GM12878 (cell line): ENCODE data around the gene CMAS. TPM values are rescaled to one million over a fixed set of nuclear protein-coding genes. Genes with fewer than 3 reads are reported as not detected.

Experiments
- ATAC-seq: fragments of 200-7000 bp; cut with Tn5 transposase; 3 replicates; pipeline ENCODE4 v1.9.1; 2020; ENCODE audit warnings: mild to moderate bottlenecking, moderate library complexity
- BruUV-seq: library from RNA; stranded (reverse); fragments of 400-500 nt; replicated peaks from 2 replicates; lab custom pipeline; 2021; lab: Mats Ljungman, UMichigan
- CTCF ChIA-PET: fragments of 300-600 bp; sonication (Branson Sonifier 250); formaldehyde crosslinking; extraction: SDS; loops from one replicate; lab custom pipeline; 2021; ENCODE audit warnings: inconsistent platforms; lab: Yijun Ruan, JAX
- POLR2A ChIA-PET: fragments of 350-600 bp; formaldehyde crosslinking; extraction: SDS; loops from one replicate; lab custom pipeline; 2021; ENCODE audit warnings: inconsistent platforms; lab: Charles Lee
- RAD21 ChIA-PET: fragments of 300-600 bp; sonication (Branson Sonifier 250); formaldehyde crosslinking; loops from one replicate; lab custom pipeline; 2023; ENCODE audit warnings: antibody characterized with exemption; ENCODE audit not compliant: unreplicated experiment; lab: Charles Lee
- SMC1A ChIA-PET: fragments of 300-600 bp; sonication (Branson Sonifier 250); formaldehyde crosslinking; loops from one replicate; lab custom pipeline; 2023; ENCODE audit not compliant: unreplicated experiment, uncharacterized antibody; lab: Charles Lee
- DNase-seq: peaks from one replicate; pipeline ENCODE4 v3.0.0-alpha.2; 2011; ENCODE audit warnings: low read depth, low spot score
- FAIRE-seq: peaks from 3 replicates; lab custom pipeline; 2011; peaks lifted over from hg19 to GRCh38; lab: Jason Lieb, UNC
- H2AFZ ChIP-seq: 2 replicates; pipeline ENCODE4 v1.6.0; 2011; ENCODE audit warnings: low read depth, low read length, control low read depth; ENCODE audit not compliant: control insufficient read depth
- H3K27ac ChIP-seq: 2 replicates; pipeline ENCODE4 v1.5.1; 2011; ENCODE audit warnings: control low read depth; ENCODE audit not compliant: control insufficient read depth, insufficient read depth
- H3K27me3 ChIP-seq, 2 experiments: replicated peaks in 1 of 2; 2 replicates each; pipeline versions ENCODE4 v1.6.0 to v1.6.1; 2011; ENCODE audit warnings: low read length in 1 of 2; ENCODE audit not compliant: control insufficient read depth in 2 of 2, insufficient read depth in 2 of 2
- H3K36me3 ChIP-seq, 2 experiments: 2 replicates each; pipeline ENCODE4 v1.5.1; 2011; ENCODE audit warnings: low read length in 1 of 2; ENCODE audit not compliant: control insufficient read depth in 2 of 2, insufficient read depth in 2 of 2
- H3K4me1 ChIP-seq: 2 replicates; pipeline ENCODE4 v1.6.1; 2011; ENCODE audit warnings: mild to moderate bottlenecking, low read length, moderate library complexity, mixed read lengths; ENCODE audit not compliant: control insufficient read depth, insufficient read depth
- H3K4me2 ChIP-seq: 2 replicates; pipeline ENCODE4 v1.6.0; 2011; ENCODE audit warnings: control low read depth; ENCODE audit not compliant: control insufficient read depth, insufficient read depth
- H3K4me3 ChIP-seq: fragments of 200-600 bp; sonication (generic); 2 replicates; pipeline ENCODE4 v1.5.1; 2016
- H3K79me2 ChIP-seq: 2 replicates; pipeline ENCODE4 v1.6.0; 2011; ENCODE audit warnings: low read length; ENCODE audit not compliant: control insufficient read depth, insufficient read depth
- H3K9ac ChIP-seq: 2 replicates; pipeline ENCODE4 v1.8.0; 2011; ENCODE audit warnings: low read length, control low read depth, mixed read lengths; ENCODE audit not compliant: control insufficient read depth, insufficient read depth
- H3K9me3 ChIP-seq: replicated peaks from 3 replicates; pipeline ENCODE4 v1.5.1; 2011; ENCODE audit warnings: mild to moderate bottlenecking, low read length; ENCODE audit not compliant: control insufficient read depth, insufficient read depth
- H4K20me1 ChIP-seq: 2 replicates; pipeline ENCODE4 v1.6.0; 2011; ENCODE audit not compliant: control insufficient read depth, insufficient read depth
- CHD1 ChIP-seq: IDR thresholded peaks from 2 replicates; pipeline ENCODE4 v1.6.1; 2012; ENCODE audit warnings: low read depth, low read length, improper control_type of control experiment
- NR2F1 ChIP-seq: fragments of 450-650 bp; conservative IDR thresholded peaks from 2 replicates; pipeline ENCODE4 v1.6.1; 2017; ENCODE audit warnings: mild to moderate bottlenecking
- POLR2AphosphoS5 ChIP-seq: IDR thresholded peaks from 2 replicates; pipeline ENCODE4 v1.6.1; 2011; ENCODE audit warnings: mild to moderate bottlenecking, low read length, inconsistent platforms
- RB1 ChIP-seq: fragments of 450-650 bp; formaldehyde crosslinking; IDR thresholded peaks from 2 replicates; pipeline ENCODE4 v1.6.1; 2017; ENCODE audit warnings: mild to moderate bottlenecking, borderline replicate concordance
- WGBS: methylation state at CpG from one replicate; pipeline ENCODE4 v1.1.6; 2016; ENCODE audit warnings: low lambda C conversion rate; ENCODE audit not compliant: insufficient replicate concordance, insufficient coverage; ENCODE audit errors: missing lambda C conversion rate; 5-methylcytosine and 5-hydroxymethylcytosine counted together
- in situ Hi-C: fragments of 300-500 bp; cut with MboI; formaldehyde crosslinking; loops from 9 replicates; pipeline ENCODE4 v1.14.3; 2018; ENCODE audit warnings: mixed read lengths
- intact Hi-C: fragments of 100-400 bp; cut with micrococcal nuclease; formaldehyde crosslinking; loops from one replicate; pipeline ENCODE4 v1.14.2; 2022; ENCODE audit not compliant: unreplicated experiment
- polyA plus RNA-seq, 11 experiments: library from polyadenylated mRNA; depleted of rRNA in 4 of 11; unstranded in 6 of 11; stranded (reverse) in 5 of 11; fragments of >200 nt; fragmentation: Nextera tagmentation in 4 of 11; fragmentation: Illumina TruSeq in 1 of 11; extraction: Ambion mirVana in 4 of 11; extraction: Trizol in 1 of 11; gene quantifications; 1 replicate in 1 of 11; 2 replicates in 10 of 11; pipeline versions ENCODE4 v1.2.1 to v1.2.3, GENCODE V29; 2011 to 2016; ENCODE audit warnings: inconsistent platforms in 2 of 11, missing spikeins in 2 of 11, low read depth in 1 of 11
- total RNA-seq, 4 experiments: library from RNA; depleted of rRNA in 3 of 4; stranded (reverse); fragments of >200 nt in 3 of 4; fragmentation: Illumina TruSeq in 1 of 4; extraction: Trizol in 1 of 4; gene quantifications; 2 replicates each; pipeline versions ENCODE4 v1.2.1 to v1.2.3, GENCODE V29; 2013 to 2021
- TF ChIP-seq, protein P1 (sequence below): IDR thresholded peaks from 2 replicates; pipeline ENCODE4 v1.6.1; 2012; ENCODE audit warnings: low read length, inconsistent platforms

CMAS gene
- total and polyA plus RNA-seq, 10 of the 15 experiments (the other 5 are each of a cell fraction or from before 2014, with no cell fraction given), result 12.9 to 73.2 (median 30.8) TPM

DNA sequence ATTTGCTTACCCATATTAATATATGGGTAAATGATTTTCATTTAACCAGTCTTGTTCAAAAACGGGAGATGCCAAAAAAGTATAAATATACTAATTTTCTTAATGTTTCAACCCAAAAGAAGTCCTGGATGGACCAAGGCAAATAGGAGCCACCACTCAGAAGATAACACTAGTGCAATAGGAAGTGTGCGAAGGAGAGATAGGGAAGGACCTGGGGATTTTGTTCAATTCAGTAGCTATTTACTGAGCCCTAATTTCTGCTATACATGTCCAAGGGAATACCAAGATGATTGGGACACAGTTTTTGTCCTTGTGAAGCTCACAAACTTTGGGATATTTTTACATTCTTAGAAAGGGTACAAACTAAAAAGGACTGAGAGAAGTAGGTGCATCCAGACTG lies 1.5 kb downstream of the CMAS start:
- Histone ChIP-seq H3K4me3 (peak overlapping the region; percentile 99; the same call in 1 of the 2 replicates), H3K4me1 (no peaks in the 10 kb centered on the region), H3K79me2 (peaks cover 12% of the 10 kb centered on the region), H3K4me2 (no peak overlapping the region), H3K27ac (no peak overlapping the region), H2AFZ (no peak overlapping the region), H3K36me3 (no peaks in the 10 kb centered on the region), H3K27me3 (no peaks in the 10 kb centered on the region), H3K9ac (no peak overlapping the region), H4K20me1 (no peaks in the 10 kb centered on the region), H3K9me3 (no peaks in the 10 kb centered on the region)
- intact Hi-C loops, result no loop called here
- TF ChIP-seq CHD1, result no peak
- TF ChIP-seq NR2F1, result no peak
- TF ChIP-seq, protein P1, sequence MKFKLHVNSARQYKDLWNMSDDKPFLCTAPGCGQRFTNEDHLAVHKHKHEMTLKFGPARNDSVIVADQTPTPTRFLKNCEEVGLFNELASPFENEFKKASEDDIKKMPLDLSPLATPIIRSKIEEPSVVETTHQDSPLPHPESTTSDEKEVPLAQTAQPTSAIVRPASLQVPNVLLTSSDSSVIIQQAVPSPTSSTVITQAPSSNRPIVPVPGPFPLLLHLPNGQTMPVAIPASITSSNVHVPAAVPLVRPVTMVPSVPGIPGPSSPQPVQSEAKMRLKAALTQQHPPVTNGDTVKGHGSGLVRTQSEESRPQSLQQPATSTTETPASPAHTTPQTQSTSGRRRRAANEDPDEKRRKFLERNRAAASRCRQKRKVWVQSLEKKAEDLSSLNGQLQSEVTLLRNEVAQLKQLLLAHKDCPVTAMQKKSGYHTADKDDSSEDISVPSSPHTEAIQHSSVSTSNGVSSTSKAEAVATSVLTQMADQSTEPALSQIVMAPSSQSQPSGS, result no peak
- TF ChIP-seq RB1, result no peak
- no peak for TF ChIP-seq POLR2AphosphoS5
- ChIA-PET SMC1A (interaction anchor here (0.7 to 3.8 kb wide), 8 partner anchors 9 to 391 kb away, joined by 3 to 19 read pairs (median 6); no protein-coding TSS in a partner anchor), POLR2A (interaction anchor here (2.0 kb wide), 1 partner anchor 390 kb away, joined by 6 read pairs; the partner anchor contains the start of gene LDHB), CTCF (interaction anchor here (1.0 to 2.9 kb wide), 5 partner anchors 8 to 578 kb away, joined by 3 to 7 read pairs (median 4); partner anchors contain the start of gene ETNK1), RAD21 (interaction anchor here (1.0 to 1.3 kb wide), 3 partner anchors 9 to 389 kb away, joined by 3 read pairs; no protein-coding TSS in a partner anchor)
- TSS peak; percentile 60 for BruUV-seq
- WGBS, result 50% methylated on average over 2 of the region's 2 CpGs
- in situ Hi-C loops, result no loop called here
- FAIRE-seq (no peak), DNase-seq (no peak), ATAC-seq (no peak)
